Skeletal muscle cell (primary cell): ENCODE measurements around the gene VTI1A.

Source experiments
- DNase-seq: peaks from one replicate; pipeline ENCODE4 v3.0.0-alpha.2; 2010; ENCODE audit warnings: low read depth
- H3K4me3 ChIP-seq: 2 replicates; pipeline ENCODE4 v1.5.1; 2011; ENCODE audit warnings: low read depth, mild to moderate bottlenecking, control low read depth, low read length, moderate library complexity

VTI1A gene

DNA sequence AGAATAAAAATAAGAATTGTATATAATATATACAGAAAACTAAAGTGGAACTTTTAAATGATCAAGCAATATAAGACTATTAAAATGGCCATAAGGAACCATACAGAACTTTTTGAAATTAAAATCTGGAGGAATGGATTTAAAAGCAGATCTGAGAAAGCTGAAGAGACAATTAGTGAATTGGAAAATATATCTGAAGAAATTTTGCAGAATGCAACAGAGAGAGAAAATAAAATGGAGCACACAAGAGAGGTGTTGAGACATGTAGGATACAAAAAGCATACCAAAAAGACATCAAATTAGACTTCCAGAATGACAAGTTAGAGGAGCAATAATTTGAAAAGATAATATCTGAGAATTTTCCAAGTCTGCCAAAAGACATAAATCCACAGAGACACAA is 169.6 kb downstream of the VTI1A start:
- no peak for DNase-seq
- no peak overlapping the region for H3K4me3 ChIP-seq

DNA sequence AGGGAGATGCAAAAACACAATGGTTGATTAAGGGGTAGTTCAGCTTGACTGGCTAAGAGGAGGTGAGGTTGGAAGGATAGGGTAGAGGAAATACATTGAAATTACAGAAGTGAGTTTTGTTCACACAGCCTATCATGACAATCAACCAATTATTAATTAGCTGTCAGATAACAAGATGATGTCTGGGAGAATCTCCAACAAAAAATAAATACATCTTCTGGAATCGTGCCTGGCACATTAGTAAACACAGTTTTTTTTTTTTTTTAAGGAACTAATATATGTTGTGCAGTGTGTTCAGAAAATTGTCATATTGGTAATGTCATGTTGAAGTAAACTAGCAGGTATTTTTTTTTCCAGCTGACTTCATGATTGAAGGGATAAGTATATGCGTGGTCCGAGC is 171.8 kb downstream of the VTI1A start:
- DNase-seq: no peak
- no peak overlapping the region for H3K4me3 ChIP-seq

DNA sequence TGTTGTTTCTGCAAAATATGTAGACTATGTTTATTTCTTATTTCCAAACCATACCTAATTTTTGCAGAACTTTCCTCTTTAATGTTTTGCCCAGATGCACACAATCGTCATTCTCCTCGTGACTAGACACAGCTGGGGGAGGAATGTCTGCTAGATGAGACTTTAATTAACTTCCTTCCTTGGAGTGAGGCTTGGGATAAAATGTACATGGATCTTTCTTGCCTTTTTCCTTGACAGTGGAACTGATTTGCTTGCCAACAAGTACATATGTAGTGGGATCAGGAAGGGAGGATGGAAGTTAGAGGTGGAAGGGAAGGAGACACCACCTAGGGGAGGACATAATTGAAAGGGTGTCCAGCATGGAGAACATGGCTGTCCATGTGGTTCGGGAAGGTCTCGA is 172.5 kb downstream of the VTI1A start:
- DNase-seq: no peak
- no peak overlapping the region for H3K4me3 ChIP-seq

DNA sequence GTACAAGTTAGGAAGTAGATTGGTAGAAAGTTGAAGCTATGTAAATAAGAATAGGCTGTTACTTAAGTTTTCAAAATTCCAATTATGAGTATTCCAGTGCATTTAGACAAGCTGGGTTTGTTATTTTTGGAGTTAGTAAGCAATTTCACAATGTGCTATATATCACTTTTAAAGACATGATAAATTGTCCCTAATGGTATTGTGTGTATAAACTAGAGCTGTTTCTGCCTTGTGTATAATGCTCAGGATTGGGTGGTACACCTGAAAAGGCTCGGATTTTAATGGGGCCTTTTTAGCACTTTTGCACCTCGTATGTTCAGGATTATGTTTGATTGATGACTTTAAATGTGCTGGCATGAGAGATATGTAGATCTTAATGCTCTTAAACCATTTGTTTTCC is 175.8 kb downstream of the VTI1A start:
- H3K4me3 ChIP-seq: no peak overlapping the region
- no peak for DNase-seq

DNA sequence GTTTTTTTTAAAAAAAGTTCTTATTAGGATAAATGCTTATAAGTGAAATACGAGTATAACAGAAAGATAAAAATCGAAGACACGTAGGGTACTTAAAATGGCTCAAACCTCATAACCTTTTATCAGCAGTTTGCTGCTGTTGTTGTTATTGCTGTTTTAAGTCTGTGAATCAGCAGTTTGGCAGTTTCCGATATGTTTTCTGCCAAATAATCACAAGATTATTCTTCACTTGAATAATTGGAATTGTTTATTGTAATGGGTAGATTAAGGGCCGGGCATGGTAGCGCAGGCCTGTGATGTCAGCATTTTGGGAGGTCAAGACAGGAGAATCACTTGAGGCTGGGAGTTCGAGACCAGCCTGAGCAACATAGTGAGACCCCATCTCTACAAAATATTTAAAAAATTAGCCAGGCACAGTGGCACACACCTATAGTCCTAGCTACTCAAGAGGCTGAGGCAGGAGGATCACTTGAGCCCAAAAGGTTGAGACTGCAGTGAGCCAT is 177.6 kb downstream of the VTI1A start:
- DNase-seq: no peak
- H3K4me3 ChIP-seq: no peak overlapping the region

DNA sequence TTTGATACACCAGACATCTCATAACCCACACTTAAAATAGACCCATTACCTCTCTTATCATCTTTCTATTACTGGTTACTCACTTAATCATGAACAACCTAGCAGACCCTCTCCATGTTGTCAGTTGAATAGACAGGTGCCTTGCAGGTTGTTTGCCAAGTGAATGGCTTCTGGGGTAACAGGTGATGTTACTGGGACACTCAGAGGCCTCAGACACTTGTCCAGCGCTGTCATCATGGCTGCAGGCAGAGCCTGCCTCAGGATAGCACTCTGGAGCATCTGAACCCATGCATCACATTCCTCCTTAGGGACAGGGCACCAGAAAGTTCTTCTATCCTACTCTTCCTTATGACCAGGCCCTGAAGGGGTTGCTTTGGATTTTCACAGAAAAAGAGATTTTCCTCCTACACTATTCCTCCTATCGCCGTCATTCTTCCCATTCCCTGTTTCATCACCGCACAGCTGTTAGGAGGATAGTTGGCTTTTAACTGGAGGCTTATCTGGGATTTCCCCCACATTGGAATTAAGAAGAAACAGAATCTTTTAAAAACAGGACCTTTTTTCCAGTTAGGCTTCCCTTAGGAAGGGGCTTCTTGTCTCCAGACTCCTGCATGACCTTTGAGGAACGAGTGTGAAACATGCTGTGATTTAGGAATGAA is 182.1 kb downstream of the VTI1A start:
- no peak for DNase-seq
- H3K4me3 ChIP-seq: no peak overlapping the region

DNA sequence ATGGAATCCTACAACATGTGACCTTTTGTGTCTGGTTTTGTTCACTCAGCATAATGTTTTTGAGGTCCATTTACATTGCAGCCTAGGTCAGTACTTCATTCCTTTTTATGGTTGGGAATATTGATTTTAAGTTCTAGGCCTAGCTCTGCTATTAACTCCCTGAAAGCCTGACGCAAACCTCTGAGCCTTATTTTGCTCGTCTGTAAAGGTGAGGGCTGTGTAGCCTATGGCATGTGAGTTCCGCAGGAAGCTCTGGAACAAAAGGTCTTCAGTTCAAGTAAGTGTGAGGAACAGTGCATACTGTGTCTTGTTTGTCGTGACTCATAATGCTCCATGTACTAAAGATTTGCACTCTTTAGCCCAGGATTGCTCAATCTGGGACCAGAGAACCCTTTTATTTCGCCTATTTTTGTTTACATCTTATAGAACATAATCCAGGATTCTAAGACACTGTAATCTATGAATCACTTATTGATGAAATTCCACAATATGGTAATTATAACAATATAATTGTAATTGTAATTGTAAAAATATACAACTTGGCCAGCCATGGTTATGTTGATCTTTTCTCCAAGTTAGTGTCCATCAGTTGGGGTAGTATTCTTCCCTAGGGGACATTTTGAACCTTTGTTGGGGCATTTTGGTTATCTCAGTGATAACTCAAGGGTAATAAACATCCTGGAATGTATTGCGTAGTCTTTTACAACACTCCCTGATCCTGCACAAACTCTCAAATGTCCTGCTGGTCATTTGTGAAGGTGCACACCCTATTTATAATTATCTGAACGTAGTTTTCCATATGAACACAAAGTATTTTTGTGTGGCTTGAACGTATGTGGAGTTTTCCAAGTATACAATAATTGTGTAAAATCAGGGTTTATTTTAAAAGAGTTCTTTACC is 184.7 kb downstream of the VTI1A start:
- peak; percentile 54 for DNase-seq
- H3K4me3 ChIP-seq: no peak overlapping the region

DNA sequence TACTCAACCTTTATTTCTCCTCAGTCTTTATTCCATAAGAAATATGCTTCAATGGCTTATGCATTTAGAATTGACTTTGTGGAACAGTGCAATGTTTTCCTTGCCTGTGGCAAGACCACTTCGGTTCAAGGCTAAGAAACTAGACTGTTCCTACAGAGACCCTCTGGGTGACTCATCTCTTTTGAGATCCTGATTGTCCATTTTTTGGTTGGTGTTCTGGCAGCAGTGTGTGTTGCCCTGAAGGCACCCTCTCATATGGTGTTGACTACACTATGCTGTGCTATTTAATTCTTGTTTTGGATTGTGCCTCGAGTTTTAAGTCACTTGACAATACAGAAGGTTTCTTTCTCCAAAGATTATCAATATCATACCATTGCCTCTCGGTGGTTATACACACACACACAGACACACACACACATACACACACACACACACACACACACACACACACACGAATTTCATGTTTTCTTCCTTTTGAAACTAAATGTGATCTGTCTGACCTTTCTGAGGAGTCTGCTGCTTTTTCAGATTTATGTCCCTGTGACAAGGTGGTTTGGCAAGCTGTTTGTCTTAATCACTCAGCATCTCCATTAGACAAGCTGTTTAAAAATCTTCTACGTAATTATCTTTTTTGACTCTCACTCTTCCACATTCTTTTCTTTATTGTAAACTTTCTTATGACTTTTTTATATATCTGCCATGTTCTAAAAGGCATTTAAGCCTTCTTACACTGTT is 187.2 kb downstream of the VTI1A start:
- no peak overlapping the region for H3K4me3 ChIP-seq
- no peak for DNase-seq

DNA sequence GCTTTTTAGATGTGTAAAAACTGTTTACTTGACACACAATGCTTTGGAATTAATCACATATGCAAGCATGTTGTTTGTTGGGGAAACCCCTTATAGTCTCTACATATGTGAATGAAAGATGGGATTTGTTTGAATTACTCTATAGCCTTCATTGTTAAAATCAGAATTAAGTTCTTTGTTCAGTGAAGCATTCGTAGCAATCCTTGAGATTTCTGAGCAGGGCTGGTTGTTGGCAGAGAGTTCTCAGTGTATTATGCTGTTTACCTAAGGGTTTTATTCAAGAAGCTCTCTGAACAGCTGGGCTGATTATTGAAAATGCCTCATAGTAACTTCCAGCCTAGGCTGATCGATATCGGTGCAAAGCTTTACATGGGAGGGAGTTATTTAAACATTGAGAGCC is 190.9 kb downstream of the VTI1A start:
- no peak overlapping the region for H3K4me3 ChIP-seq
- no peak for DNase-seq

DNA sequence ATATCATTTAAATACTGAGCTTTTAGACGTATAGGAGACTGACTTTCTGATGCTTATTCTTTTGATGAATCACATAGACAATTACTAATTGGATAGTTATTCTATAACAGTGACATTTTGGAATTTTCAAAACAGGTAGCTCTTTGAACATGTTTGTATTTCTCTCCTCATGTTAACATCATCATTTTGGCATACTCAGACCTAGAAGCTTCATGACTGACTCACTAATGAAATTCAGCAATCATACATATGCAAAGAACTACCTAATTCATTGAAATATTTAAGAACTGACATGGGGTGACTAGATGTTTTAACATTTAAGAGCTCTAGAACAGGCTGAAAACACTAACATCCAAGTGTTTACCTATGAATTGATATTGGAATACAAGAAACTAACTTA is 192.3 kb downstream of the VTI1A start:
- no peak for DNase-seq
- H3K4me3 ChIP-seq: no peak overlapping the region

DNA sequence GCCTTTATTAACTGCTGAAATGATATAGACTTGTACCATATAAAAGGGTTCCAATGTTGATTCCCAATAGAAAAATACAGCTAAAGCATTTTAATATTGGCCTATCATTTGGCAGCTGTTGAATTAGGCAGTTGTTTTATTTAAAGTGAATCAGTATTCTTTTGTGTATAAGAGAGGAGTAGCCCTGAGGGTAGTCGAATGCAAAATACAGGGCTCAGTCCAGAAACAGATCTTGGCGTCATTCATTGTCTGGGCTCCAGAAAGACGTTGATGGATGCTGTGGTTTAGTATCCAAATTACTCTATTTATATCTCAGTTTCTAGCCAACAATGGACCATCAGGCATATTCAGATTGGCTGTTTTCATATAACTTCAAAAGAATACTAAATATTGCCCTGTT is 193.6 kb downstream of the VTI1A start:
- no peak overlapping the region for H3K4me3 ChIP-seq
- no peak for DNase-seq

DNA sequence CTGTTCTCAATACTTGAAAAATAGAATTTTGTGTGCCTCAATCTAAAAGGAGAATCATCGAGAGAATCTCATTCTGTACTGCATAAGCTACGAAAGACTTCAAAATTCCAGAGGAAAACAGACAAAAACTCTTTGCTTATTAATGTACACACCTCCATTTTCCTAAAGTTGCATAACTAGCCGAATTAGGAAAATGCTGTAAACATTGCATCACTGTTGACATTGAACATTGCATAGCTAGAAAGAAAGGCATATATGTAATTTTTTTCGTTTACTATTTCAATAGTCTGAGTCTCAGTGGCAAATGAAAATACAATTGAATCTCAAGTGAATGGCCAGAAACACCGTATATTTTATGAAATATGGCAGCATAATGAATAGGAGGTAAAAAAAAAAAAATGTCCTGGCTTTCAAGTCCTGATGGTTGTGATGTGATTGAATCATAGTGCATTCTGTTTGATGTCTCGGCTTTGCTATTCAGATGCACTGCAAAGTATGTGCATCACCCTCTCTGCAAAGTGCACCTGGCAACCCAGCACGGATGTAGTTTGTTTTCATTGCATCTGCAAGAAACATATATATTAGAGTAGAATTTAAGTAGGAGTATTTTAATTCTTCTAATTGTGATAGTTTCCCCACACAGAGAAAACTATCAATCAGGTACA is 196.7 kb downstream of the VTI1A start:
- no peak for DNase-seq
- no peak overlapping the region for H3K4me3 ChIP-seq

DNA sequence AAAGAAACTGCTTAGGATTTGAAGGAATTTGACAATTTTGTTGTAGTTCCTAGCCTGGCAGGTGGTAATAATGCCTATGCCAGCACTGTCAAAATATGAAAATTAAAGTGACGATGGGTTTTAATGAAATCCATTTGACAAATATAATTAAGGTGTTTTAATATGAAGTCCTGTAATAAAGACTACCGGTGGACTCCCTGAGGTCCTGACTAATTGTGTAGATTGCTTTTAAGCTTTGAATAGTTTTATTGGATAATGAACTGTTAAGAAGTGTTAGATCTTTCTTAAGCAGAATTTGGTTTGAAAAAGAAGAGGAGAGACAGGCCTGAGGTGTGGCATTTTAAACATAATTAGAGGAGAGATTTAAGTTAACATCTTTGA is 197.2 kb downstream of the VTI1A start:
- no peak for DNase-seq
- no peak overlapping the region for H3K4me3 ChIP-seq

DNA sequence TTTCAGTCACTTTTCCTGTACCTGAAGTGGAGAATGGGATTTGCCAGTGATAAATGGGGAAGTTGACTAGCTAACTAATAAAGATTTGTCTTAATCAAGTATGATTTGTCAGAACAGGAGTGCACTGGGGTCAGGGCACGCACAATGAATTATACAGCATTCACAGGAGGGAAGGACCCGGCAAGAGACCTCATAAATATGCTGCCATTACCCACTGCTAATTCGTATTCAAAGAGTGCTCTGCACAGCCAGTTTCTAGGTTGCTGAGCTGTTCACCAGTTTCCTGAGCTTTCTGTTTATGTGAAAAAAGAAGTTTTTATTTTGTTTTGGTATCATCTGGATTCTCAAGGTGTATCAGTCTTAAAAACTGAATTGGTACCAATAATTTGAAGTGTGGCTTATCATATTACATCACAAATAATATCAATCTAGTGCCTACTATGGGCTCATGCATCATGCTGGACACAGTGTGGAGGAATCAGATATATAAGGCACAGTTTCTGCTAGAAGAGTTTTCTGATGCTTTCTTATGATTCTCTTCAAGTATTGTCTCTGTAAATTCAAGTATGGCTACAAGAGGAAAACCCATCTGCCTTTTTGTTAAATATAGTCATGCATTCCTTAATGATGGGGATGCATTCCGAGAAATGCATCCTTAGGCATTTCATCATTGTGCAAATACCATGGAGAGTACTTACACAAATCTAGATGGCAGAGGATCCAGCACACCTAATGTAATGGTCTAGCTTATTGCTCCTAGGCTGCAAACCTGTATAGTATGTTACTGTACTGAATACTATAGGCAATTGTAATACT is 202.2 kb downstream of the VTI1A start:
- no peak overlapping the region for H3K4me3 ChIP-seq
- peak; percentile 24 for DNase-seq

DNA sequence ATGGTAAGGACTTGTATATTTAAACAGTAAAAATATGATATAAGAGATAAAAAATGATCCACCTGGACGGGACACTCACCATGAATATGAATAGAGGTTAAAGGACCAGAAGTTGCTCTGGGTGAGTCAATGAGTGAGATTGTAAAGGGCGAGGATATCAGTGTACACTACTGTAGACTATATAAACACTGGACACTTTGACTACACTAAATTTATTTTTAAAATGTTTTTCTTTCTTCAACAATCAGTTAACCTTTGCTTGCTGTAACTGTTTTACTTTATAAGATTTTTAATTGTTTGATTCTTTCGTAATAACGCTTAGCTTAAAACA is 202.8 kb downstream of the VTI1A start:
- H3K4me3 ChIP-seq: no peak overlapping the region
- DNase-seq: no peak

DNA sequence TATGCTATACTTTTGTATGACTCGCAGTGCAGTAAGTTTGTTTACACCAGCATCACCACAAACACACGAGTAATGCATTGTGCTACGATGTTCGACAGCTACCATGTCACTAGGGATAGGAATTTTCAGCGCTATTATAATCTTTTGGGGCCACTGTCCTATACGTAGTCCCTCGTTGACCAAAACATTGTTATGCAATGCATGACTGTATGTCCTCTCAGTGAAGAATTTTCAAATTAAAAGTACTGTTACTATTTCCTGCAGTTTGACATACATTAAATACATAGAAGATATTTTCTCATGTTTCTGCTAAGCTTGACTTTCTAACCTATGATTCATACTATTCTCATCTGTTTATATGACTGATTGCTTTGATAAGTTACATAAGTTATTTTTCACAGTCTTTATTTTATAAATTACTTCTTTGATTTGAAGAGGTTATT is 203.6 kb downstream of the VTI1A start:
- peak; percentile 11 for DNase-seq
- no peak overlapping the region for H3K4me3 ChIP-seq

DNA sequence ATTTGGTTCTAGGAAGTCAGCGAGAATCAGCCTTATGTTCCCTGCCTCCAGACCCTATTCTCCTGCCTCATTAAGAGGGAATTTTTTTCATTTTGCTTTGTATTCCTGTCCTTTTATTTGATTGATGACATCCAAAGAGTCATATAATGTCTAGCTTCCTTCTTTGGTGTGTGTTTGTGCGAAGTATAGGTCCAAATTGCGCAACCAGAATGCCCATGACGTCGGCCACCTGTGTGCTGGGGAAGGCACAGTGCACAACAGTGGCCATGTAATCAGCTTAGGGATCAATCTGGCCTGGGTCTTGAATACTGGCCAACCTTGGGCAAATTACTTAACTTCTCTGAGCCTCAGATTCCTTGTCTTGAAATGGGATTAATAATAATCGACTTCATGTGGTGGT is 206.2 kb downstream of the VTI1A start:
- no peak overlapping the region for H3K4me3 ChIP-seq
- DNase-seq: no peak

DNA sequence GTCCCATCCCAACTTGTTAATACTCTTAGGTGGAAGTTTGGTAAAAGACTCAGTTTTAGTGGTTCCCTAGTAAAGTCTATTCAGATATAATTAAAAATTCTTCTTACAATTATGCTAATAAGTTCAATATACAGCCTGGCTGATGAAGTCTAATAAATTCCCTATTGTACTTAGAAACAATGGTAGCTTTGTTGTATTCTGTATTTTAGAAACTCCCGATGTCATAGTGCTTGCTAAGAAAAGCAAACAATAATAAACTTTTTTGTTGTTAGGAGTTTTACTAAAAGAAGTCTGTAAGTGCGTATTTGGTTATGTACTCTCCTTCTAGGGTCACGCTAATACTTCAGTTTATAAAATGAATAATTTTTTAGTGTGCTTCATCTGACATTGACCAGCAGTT is 206.8 kb downstream of the VTI1A start:
- H3K4me3 ChIP-seq: no peak overlapping the region
- DNase-seq: no peak

DNA sequence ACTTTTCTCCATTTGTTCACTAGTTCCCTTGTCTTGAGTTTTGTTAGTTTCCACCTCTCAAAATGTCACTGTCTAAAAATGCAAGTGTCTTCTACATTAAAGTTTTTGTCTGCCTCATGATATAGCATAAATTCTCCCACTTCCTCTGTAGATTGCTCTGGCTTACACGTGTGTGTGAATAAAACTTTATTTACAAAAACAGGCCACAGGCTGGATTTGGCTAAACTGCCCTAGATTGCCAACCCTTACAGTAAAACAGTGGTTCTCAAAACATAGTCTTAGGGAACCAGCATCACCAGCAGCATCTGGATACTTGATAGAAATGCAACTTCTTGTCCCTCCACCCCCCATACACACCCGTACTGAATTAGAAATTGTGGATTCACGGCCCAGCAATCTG is 207.8 kb downstream of the VTI1A start:
- no peak overlapping the region for H3K4me3 ChIP-seq
- DNase-seq: no peak
